Measurements from ENCODE around the gene CELA1.
"Not testable (repeated sequence)": the region's sequence is repeated elsewhere in the genome, so short reads cannot be mapped to it uniquely, and the experiment has no call there.

The CELA1 gene

GRCh38 chr12:51307655-51308593 lies 38.6 kb downstream of the CELA1 start:
- no peak for DNase-seq

GRCh38 chr12:51306507-51306906 lies 40.0 kb downstream of the CELA1 start:
- no peak for DNase-seq

GRCh38 chr12:51300768-51301167 lies 45.7 kb downstream of the CELA1 start:
- not testable (repeated sequence) for DNase-seq

- no peak for DNase-seq
Observed at GRCh38 chr12:51295651-51296050, 50.8 kb downstream of the CELA1 start.

- DNase-seq = not testable (repeated sequence)
Observed at GRCh38 chr12:51294097-51294496, 52.4 kb downstream of the CELA1 start.

- DNase-seq = no peak
Observed at GRCh38 chr12:51293696-51294095, 52.8 kb downstream of the CELA1 start.

- DNase-seq = not testable (repeated sequence)
Observed at GRCh38 chr12:51291603-51292513, 54.6 kb downstream of the CELA1 start.

GRCh38 chr12:51285843-51286242 lies 60.6 kb downstream of the CELA1 start:
- DNase-seq = no peak

- no peak for DNase-seq
Observed at GRCh38 chr12:51281202-51281924, 65.1 kb downstream of the CELA1 start.

Data from NCI-H187 treated with DMSO at 0.1 percent for 48 hours (cell line).